ENCODE data around the gene CELF4. TPM values are rescaled to one million over a fixed set of nuclear protein-coding genes. Genes with fewer than 3 reads are reported as not detected.

Gene CELF4
- total and polyA plus RNA-seq, 9 donors = 0.18 to 2.0 (median 1.1) TPM

- Histone ChIP-seq H3K4me3 (ENCODE audit: low read length) (no peak overlapping the region), H3K9me3 (replicated peaks; ENCODE audit: control insufficient read depth, low read depth, low read length) (peaks cover 11% of the 10 kb centered on the region), H3K27me3 (ENCODE audit: control insufficient read depth, insufficient read depth, low read length) (peaks cover 6% of the 10 kb centered on the region), H3K27ac (ENCODE audit: low read length) (no peak overlapping the region), H3K4me1 (ENCODE audit: control insufficient read depth, insufficient read depth, low read length) (peaks cover 13% of the 10 kb centered on the region), H3K36me3 (ENCODE audit: control insufficient read depth, insufficient read depth, low read length) (no peaks in the 10 kb centered on the region)
- WGBS (ENCODE audit: insufficient coverage) = 93% methylated on average over 18 of the region's 19 CpGs
- DNase-seq = no peak
Measured at GRCh38 chr18:37389684-37390368, 175.8 kb downstream of the CELF4 start.

GRCh38 chr18:37389041-37389440 lies 176.6 kb downstream of the CELF4 start:
- H3K27me3 ChIP-seq (ENCODE audit: control insufficient read depth, insufficient read depth, low read length) = peaks cover 9% of the 10 kb centered on the region
- no peak for DNase-seq
- H3K4me1 ChIP-seq (ENCODE audit: control insufficient read depth, insufficient read depth, low read length) = peaks cover 8% of the 10 kb centered on the region
- no CpG with 5 or more reads among the region's 5 CpGs for WGBS (ENCODE audit: insufficient coverage)
- no peaks in the 10 kb centered on the region for H3K36me3 ChIP-seq (ENCODE audit: control insufficient read depth, insufficient read depth, low read length)
- no peak overlapping the region for H3K27ac ChIP-seq (ENCODE audit: low read length)
- no peak overlapping the region for H3K4me3 ChIP-seq (ENCODE audit: low read length)
- peaks cover 11% of the 10 kb centered on the region for H3K9me3 ChIP-seq (replicated peaks; ENCODE audit: control insufficient read depth, low read depth, low read length)

DNA sequence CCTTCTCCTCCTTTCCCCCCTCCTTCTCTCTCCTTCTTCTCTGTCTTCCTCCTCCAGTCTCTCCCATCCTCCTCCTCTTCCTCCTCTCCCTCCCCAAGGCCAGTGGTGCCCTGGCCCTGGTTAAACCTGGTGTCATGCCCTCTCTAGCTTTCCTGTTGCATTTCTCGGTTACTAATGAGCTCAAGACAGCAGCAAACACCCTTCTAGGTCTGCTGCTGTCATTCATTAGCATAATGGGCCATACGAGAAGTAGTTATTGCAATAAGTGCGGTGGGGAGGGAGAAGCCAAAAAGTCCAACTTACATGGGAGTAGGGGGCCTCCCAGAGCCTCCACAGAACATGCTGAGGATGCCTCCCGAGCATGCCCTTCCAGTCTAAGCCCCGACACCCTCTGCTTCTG lies 177.2 kb downstream of the CELF4 start:
- 50% methylated on average over 2 of the region's 5 CpGs for WGBS (ENCODE audit: insufficient coverage)

DNA sequence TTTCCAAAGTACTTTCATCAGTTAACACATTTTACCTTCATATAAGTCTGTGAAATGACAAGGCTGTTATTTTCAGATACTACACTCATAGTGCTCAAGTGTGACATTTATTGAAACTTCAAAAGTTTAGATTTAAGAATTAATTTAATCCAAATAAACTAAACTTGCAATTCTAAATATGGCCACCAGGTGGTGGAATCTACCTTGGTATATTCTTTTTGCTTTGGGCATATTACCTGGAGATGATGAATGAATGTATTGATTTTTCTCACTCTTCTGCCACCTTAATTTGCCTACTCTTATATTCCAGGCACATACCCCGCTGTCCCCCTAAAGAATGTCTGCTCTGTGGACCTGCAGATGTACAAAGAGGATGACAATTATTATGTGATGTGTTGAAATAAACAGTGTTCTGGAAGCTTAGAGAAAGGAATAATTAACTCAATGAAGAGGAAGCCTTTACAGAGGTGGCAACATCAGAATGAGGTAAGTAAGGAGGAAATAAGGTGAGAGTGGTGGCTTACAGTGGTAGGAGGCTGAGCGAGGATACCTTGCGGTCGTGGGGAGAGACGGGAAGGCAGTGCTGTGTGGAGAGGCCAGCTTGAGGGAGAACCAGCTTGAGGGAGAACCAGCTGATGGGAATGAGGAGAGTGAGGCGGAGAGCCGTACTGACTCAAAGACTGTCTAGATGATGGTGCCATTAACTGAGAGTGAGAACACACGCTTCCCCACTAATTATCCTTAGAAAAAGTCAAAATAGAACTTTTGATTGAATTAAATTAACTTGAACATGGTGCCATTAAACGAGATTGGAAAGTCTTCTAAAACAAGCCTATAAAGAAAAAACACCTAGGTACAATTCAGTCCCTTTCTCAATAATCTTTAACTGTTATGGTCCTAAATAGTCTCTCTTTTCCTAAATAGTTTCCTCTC lies 179.5 kb downstream of the CELF4 start:
- no peak overlapping the region for H3K27ac ChIP-seq (ENCODE audit: low read length)
- peaks cover 7% of the 10 kb centered on the region for H3K4me1 ChIP-seq (ENCODE audit: control insufficient read depth, insufficient read depth, low read length)
- no peaks in the 10 kb centered on the region for H3K36me3 ChIP-seq (ENCODE audit: control insufficient read depth, insufficient read depth, low read length)
- H3K9me3 ChIP-seq (replicated peaks; ENCODE audit: control insufficient read depth, low read depth, low read length) = peaks cover 11% of the 10 kb centered on the region
- peaks cover 3% of the 10 kb centered on the region for H3K27me3 ChIP-seq (ENCODE audit: control insufficient read depth, insufficient read depth, low read length)
- no peak for DNase-seq
- H3K4me3 ChIP-seq (ENCODE audit: low read length) = no peak overlapping the region
- 89% methylated on average over 3 of the region's 9 CpGs for WGBS (ENCODE audit: insufficient coverage)

More for the DNA sequence above, 177.2 kb downstream of the CELF4 start:
- H3K4me3 ChIP-seq (ENCODE audit: low read length) = no peak overlapping the region
- no peaks in the 10 kb centered on the region for H3K36me3 ChIP-seq (ENCODE audit: control insufficient read depth, insufficient read depth, low read length)
- peaks cover 11% of the 10 kb centered on the region for H3K9me3 ChIP-seq (replicated peaks; ENCODE audit: control insufficient read depth, low read depth, low read length)
- no peak overlapping the region for H3K27ac ChIP-seq (ENCODE audit: low read length)
- peaks cover 9% of the 10 kb centered on the region for H3K4me1 ChIP-seq (ENCODE audit: control insufficient read depth, insufficient read depth, low read length)
- DNase-seq = no peak
- peaks cover 7% of the 10 kb centered on the region for H3K27me3 ChIP-seq (ENCODE audit: control insufficient read depth, insufficient read depth, low read length)

DNA sequence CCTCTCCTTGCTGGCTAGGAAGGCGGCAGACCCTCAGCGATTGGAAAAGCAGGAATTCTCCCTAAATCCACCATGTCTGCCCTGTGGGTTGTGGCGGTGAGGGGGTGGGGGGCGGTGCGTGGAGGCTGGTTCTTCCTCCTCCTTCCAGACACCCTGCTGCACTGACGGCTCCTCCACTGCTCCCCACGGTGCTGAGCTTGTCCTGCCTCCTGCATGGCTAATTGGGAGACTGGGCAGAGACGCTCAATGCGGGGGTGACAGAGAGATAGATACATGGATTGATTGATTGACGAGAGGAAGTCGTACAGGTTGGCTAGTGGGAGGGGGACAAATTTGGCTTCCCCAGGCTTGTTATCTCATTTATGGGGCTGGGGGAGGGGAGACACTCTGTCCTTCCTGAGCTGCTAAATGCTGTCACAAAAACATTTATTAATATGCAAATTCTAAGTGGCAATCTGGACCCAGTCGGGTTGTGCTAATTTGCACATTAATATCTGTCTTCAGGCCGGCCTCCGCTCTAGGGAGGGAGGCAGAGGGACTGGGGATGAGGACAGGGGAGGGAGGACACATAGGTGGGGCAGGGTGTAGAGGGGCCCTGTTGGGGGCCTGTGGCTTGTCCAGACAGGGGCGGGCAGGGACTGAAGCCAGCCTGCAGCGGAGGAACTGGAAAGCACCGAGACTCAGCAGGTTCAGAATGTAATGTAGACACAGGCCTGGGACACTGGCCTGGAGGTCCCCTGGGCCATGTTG lies 181.6 kb downstream of the CELF4 start:
- Histone ChIP-seq H3K4me3 (ENCODE audit: low read length) (no peak overlapping the region), H3K36me3 (ENCODE audit: control insufficient read depth, insufficient read depth, low read length) (no peaks in the 10 kb centered on the region), H3K27me3 (ENCODE audit: control insufficient read depth, insufficient read depth, low read length) (peaks cover 3% of the 10 kb centered on the region), H3K9me3 (replicated peaks; ENCODE audit: control insufficient read depth, low read depth, low read length) (no peaks in the 10 kb centered on the region), H3K27ac (ENCODE audit: low read length) (peak overlapping the region; percentile 42), H3K4me1 (ENCODE audit: control insufficient read depth, insufficient read depth, low read length) (peaks cover 7% of the 10 kb centered on the region)
- no peak for DNase-seq
- WGBS (ENCODE audit: insufficient coverage) = 32% methylated on average over 8 of the region's 17 CpGs

- Histone ChIP-seq H3K4me1 (ENCODE audit: control insufficient read depth, insufficient read depth, low read length) (peaks cover 7% of the 10 kb centered on the region), H3K4me3 (ENCODE audit: low read length) (no peak overlapping the region), H3K27me3 (ENCODE audit: control insufficient read depth, insufficient read depth, low read length) (peaks cover 3% of the 10 kb centered on the region), H3K36me3 (ENCODE audit: control insufficient read depth, insufficient read depth, low read length) (no peaks in the 10 kb centered on the region), H3K27ac (ENCODE audit: low read length) (peak overlapping the region; percentile 47), H3K9me3 (replicated peaks; ENCODE audit: control insufficient read depth, low read depth, low read length) (no peaks in the 10 kb centered on the region)
- peak; percentile 60 for DNase-seq
- WGBS (ENCODE audit: insufficient coverage) = 32% methylated on average over 4 of the region's 8 CpGs
Measured at GRCh38 chr18:37383036-37383785, 182.4 kb downstream of the CELF4 start.

DNA sequence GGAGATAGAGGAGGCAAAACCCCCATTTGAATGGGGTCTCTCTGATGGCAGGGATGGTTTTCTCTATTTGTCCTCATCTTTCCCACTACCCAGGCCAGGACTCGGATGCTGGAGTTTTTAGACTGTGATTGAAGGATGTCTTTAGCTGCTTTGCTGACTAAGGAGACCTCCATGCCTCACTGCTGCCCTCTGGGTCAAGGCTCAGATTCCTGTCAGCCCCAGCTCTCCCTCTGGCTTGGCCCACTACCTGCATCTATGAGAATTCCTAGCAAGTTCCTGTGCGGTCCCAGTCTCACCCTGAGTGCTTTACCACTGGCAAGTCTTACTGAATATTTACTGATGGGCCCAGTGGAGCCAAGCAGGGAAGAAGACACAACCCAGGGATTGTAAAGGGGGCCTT lies 184.0 kb downstream of the CELF4 start:
- 43% methylated on average over 1 of the region's 2 CpGs for WGBS (ENCODE audit: insufficient coverage)
- Histone ChIP-seq H3K27ac (ENCODE audit: low read length) (no peak overlapping the region), H3K4me3 (ENCODE audit: low read length) (no peak overlapping the region), H3K36me3 (ENCODE audit: control insufficient read depth, insufficient read depth, low read length) (no peaks in the 10 kb centered on the region), H3K27me3 (ENCODE audit: control insufficient read depth, insufficient read depth, low read length) (peaks cover 5% of the 10 kb centered on the region), H3K4me1 (ENCODE audit: control insufficient read depth, insufficient read depth, low read length) (peaks cover 7% of the 10 kb centered on the region), H3K9me3 (replicated peaks; ENCODE audit: control insufficient read depth, low read depth, low read length) (no peaks in the 10 kb centered on the region)
- DNase-seq = no peak

DNA sequence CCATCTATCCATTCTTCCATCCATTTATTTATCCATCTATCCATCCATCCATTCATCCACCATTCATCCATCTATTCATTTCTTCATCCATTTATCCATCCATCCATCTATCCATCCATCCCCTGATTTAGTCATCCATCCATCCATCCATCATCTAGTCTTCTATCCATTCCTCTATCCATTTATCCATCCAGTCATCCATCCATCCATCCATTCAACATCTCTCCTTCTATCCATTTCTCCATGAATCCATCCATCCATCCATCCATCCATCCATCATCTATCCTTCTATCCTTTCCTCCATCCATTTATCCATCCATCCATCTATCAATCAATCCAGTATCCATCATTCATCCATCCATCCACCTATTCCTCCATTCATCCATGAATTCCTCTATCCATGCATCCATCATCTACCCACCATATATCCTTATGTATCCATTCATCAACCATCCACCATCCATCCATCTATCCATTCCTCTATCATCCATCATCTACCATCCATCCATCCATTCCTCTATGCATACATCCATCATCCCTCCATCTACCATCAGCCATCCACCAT lies 185.0 kb downstream of the CELF4 start:
- no peak for DNase-seq
- Histone ChIP-seq H3K4me3 (ENCODE audit: low read length) (no peak overlapping the region), H3K27me3 (ENCODE audit: control insufficient read depth, insufficient read depth, low read length) (peaks cover 7% of the 10 kb centered on the region), H3K9me3 (replicated peaks; ENCODE audit: control insufficient read depth, low read depth, low read length) (no peaks in the 10 kb centered on the region), H3K4me1 (ENCODE audit: control insufficient read depth, insufficient read depth, low read length) (peaks cover 7% of the 10 kb centered on the region), H3K27ac (ENCODE audit: low read length) (no peak overlapping the region), H3K36me3 (ENCODE audit: control insufficient read depth, insufficient read depth, low read length) (no peaks in the 10 kb centered on the region)

DNA sequence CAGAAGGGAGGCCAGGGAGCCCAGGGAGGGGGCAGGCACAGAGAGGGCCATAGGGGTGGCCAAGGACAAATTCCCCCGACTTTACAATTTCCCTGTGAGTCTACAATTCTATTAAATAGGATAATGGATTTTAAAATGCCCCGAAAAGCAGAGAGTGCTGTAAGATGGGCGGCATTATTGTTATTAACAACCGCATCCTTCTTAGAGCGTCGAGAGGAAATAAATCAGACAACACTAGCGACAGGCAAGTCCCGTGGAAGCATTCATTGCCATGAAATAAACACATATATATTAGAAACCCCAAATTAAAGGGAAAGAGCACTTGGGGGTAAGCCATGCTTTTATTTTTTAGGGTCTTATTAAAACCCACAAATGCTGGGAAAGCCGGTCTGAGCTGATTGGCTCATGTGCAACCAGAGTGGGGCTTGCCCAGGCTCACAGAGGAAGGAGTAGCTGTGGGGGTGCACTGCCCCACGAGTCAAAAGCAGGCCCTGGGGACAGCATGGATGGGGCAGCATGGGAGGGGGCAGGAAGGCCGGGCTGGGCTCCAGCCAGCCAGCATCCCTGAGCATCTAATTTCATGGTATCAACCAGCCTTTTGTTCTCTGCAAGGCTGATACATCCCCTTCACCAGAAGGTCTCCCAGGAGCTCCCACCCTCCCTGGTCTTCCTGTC lies 187.1 kb downstream of the CELF4 start:
- Histone ChIP-seq H3K27ac (ENCODE audit: low read length) (no peak overlapping the region), H3K4me1 (ENCODE audit: control insufficient read depth, insufficient read depth, low read length) (no peaks in the 10 kb centered on the region), H3K9me3 (replicated peaks; ENCODE audit: control insufficient read depth, low read depth, low read length) (no peaks in the 10 kb centered on the region), H3K4me3 (ENCODE audit: low read length) (no peak overlapping the region), H3K27me3 (ENCODE audit: control insufficient read depth, insufficient read depth, low read length) (peaks cover 4% of the 10 kb centered on the region), H3K36me3 (ENCODE audit: control insufficient read depth, insufficient read depth, low read length) (no peaks in the 10 kb centered on the region)
- no peak for DNase-seq
- WGBS (ENCODE audit: insufficient coverage) = 53% methylated on average over 6 of the region's 11 CpGs

All from muscle of leg (tissue), 11 donors.